ENCODE measurements around the gene TIMM17B.

DNA sequence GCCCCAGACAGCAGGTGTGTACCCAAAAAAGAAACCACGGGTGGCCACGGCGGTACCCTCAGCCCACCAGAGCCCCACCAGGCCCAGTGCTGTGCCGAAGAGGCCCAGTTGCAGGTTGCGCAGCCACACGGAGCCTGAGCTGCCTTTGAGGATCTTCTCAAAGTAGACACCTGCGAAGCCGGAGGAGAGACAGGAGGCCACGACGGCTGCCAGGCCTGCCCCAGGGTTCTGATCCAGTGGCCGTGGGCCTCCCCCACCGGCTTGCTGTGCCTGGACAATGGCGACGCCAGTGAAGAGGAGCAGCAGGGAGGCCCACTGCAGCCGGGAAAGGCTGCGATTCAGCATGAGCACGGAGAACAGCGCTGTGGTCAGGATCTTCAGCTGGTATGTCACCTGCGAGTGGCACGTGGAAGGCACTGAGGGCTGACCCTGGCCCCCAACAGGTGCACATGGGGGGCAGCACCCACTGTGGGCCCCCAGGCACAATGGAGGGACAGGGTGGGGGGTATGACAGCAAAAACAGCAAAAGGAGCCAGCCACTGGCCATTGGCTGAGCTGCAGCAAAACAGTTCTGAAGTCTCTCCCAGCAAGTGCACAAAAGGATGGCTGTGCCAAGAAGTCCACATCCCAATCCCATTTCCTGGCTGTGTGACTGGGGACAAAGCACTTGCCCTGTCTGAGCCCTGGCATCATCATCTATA is 7.7 kb upstream of the TIMM17B start:
- TF ChIP-seq POLR2AphosphoS5 (IDR thresholded peaks at IDR 0.05; ENCODE audit: low read depth, low read length) = no peak
- TF ChIP-seq TAF1 (IDR thresholded peaks at IDR 0.05; ENCODE audit: low read depth, low read length) = no peak
- TF ChIP-seq POLR2A (IDR thresholded peaks at IDR 0.05; ENCODE audit: low read depth, low read length) = no peak
- no peak for TF ChIP-seq SPI1 (IDR thresholded peaks at IDR 0.05; ENCODE audit: low read depth, low read length)

All from GM12891 (cell line).